Anterior cingulate cortex (tissue), 58 donors: ENCODE data around the gene CD164L2.

Source experiments
- DNase-seq, 58 donors: peaks; one replicate each; lab custom pipeline; 2025; lab: John Stamatoyannopoulos, UW

Gene CD164L2

GRCh38 chr1:27332536-27333281 is 50.4 kb downstream of the CD164L2 start:
- DNase-seq: peak in 15 of 58 donors; percentile 7 to 40 (median 17)

GRCh38 chr1:27331922-27332321 is 51.2 kb downstream of the CD164L2 start:
- DNase-seq: no peak

- DNase-seq: no peak
Observed at GRCh38 chr1:27331426-27331825, 51.7 kb downstream of the CD164L2 start.

- DNase-seq: no peak
Observed at GRCh38 chr1:27330786-27331185, 52.3 kb downstream of the CD164L2 start.
